Body of pancreas (tissue), 4 donors: ENCODE measurements around the gene ARF1.

Experiments
- CTCF ChIP-seq, 7 experiments: fragments of 450-650 bp in 4 of 7; fragments of 200-600 bp in 3 of 7; sonication (generic) in 3 of 7; IDR thresholded peaks; one replicate each; pipeline ENCODE4 v1.5.1; 2016 to 2019; ENCODE audit warnings: antibody characterized with exemption in 7 of 7
- POLR2A ChIP-seq, 3 donors: fragments of 450-650 bp; IDR thresholded peaks; one replicate each; pipeline ENCODE4 v1.6.1; 2016; ENCODE audit warnings: antibody characterized with exemption in 3 of 3, mild to moderate bottlenecking in 2 of 3

- TF ChIP-seq POLR2A (IDR thresholded peaks at IDR 0.05) (no peak), CTCF (IDR thresholded peaks at IDR 0.05) (no peak)
Measured at GRCh38 chr1:228107636-228108035, 25.1 kb downstream of the ARF1 start.
